K562 (cell line): ENCODE results near the gene TSGA10IP. TPM values are rescaled to one million over a fixed set of nuclear protein-coding genes. Genes with fewer than 3 reads are reported as not detected.
A peak's percentile ranks its signal among the peaks of the same experiment; 100 is the strongest.

ENCODE experiments used
- BACH1 ChIP-seq: fragments of 200-800 bp; sonication (Bioruptor generic); IDR thresholded peaks from 2 replicates; pipeline ENCODE4 v1.6.1; 2016; ENCODE audit warnings: missing genetic modification characterization, missing compliant biosample characterization
- CUX1 ChIP-seq: fragments of 200-800 bp; sonication (Bioruptor generic); IDR thresholded peaks from 2 replicates; pipeline ENCODE4 v1.6.1; 2016; ENCODE audit warnings: missing genetic modification characterization, missing compliant biosample characterization
- E2F8 ChIP-seq: fragments of 450-650 bp; IDR thresholded peaks from 2 replicates; pipeline ENCODE4 v1.7.1; 2018; ENCODE audit warnings: mild to moderate bottlenecking, low read depth; ENCODE audit not compliant: partially characterized antibody
- ID3 ChIP-seq, 2 experiments: fragments of 250-450 bp in 1 of 2; fragments of 450-650 bp in 1 of 2; sonication (Bioruptor Pico) in 1 of 2; IDR thresholded peaks; 2 replicates each; pipeline versions ENCODE4 v1.6.1 to v1.8.0; 2016 to 2021; ENCODE audit warnings: mild to moderate bottlenecking in 2 of 2, moderate library complexity in 2 of 2, missing compliant biosample characterization in 1 of 2, missing genetic modification characterization in 1 of 2
- IRF9 ChIP-seq: fragments of 450-650 bp; IDR thresholded peaks from 2 replicates; pipeline ENCODE4 v1.6.1; 2016; ENCODE audit warnings: missing biosample characterization, missing genetic modification characterization
- KLF10 ChIP-seq: fragments of 250-450 bp; sonication (Bioruptor Pico); IDR thresholded peaks from 2 replicates; pipeline ENCODE4 v1.6.1; 2021; ENCODE audit warnings: matching md5 sums
- MITF ChIP-seq: IDR thresholded peaks from 2 replicates; pipeline ENCODE4 v1.6.1; 2014; ENCODE audit warnings: antibody characterized with exemption
- NFRKB ChIP-seq: fragments of 450-650 bp; IDR thresholded peaks from 2 replicates; pipeline ENCODE4 v1.6.1; 2016; ENCODE audit warnings: low read depth
- THAP7 ChIP-seq: fragments of 250-450 bp; sonication (Bioruptor Pico); IDR thresholded peaks from 2 replicates; pipeline ENCODE4 v1.5.0; 2021
- YY1 ChIP-seq, 3 experiments: IDR thresholded peaks; 2 replicates each; pipeline ENCODE4 v1.6.1; 2011; ENCODE audit warnings: low read length in 2 of 3, mild to moderate bottlenecking in 2 of 3, moderate library complexity in 2 of 3, borderline replicate concordance in 1 of 3, control low read depth in 1 of 3, low read depth in 1 of 3; ENCODE audit not compliant: insufficient read depth in 3 of 3, insufficient replicate concordance in 2 of 3, control insufficient read depth in 1 of 3, insufficient read length in 1 of 3; ENCODE audit errors: extremely low read depth in 1 of 3
- ZNF316 ChIP-seq: fragments of 450-650 bp; IDR thresholded peaks from 2 replicates; pipeline ENCODE4 v1.6.1; 2016
- ZNF384 ChIP-seq: IDR thresholded peaks from 2 replicates; pipeline ENCODE4 v1.6.1; 2012; ENCODE audit warnings: low read depth, low read length, improper control_type of control experiment
- ZNF780A ChIP-seq: fragments of 250-450 bp; sonication (Bioruptor Pico); IDR thresholded peaks from 2 replicates; pipeline ENCODE4 v1.5.0; 2021; ENCODE audit warnings: mild to moderate bottlenecking
- polyA plus RNA-seq, 8 experiments: library from polyadenylated mRNA; depleted of rRNA in 4 of 8; stranded (reverse) in 5 of 8; unstranded in 3 of 8; fragments of >200 nt; fragmentation: Nextera tagmentation in 2 of 8; fragmentation: Illumina TruSeq in 1 of 8; extraction: Ambion mirVana in 2 of 8; extraction: Trizol in 1 of 8; gene quantifications; 2 replicates each; pipeline versions ENCODE4 v1.2.1 to v1.2.3, GENCODE V29; 2011 to 2014; ENCODE audit warnings: inconsistent platforms in 1 of 8, missing spikeins in 1 of 8
- total RNA-seq, 7 experiments: library from RNA; depleted of rRNA in 6 of 7; stranded (reverse); fragments of >200 nt in 6 of 7; fragmentation: Illumina TruSeq in 2 of 7; extraction: Trizol in 2 of 7; gene quantifications; 2 replicates each; pipeline versions ENCODE4 v1.2.1 to v1.2.3, GENCODE V29; 2011 to 2021; ENCODE audit warnings: low replicate concordance in 1 of 7

The TSGA10IP gene
- total and polyA plus RNA-seq, 9 of the 15 experiments (the other 6 are each of a cell fraction or from before 2014, with no cell fraction given) = not detected

- TF ChIP-seq MITF (no peak; the same call in 1 of the 2 replicates), E2F8 (peak; percentile 95), ZNF780A (CRISPR knock-in tag) (no peak), IRF9 (tag) (no peak), YY1 (IDR thresholded peaks at IDR 0.05; ENCODE audit: borderline replicate concordance in 1 of 3, control insufficient read depth in 1 of 3, extremely low read depth in 1 of 3, insufficient read depth in 3 of 3, insufficient read length in 1 of 3, insufficient replicate concordance in 2 of 3, low read depth in 1 of 3, low read length in 2 of 3) (peak in 2 of 3 experiments; percentile 77 to 78), CUX1 (CRISPR knock-in tag) (no peak), BACH1 (tag) (no peak), ID3 (CRISPR knock-in tag; IDR thresholded peaks at IDR 0.05) (no peak), ID3 (tag; IDR thresholded peaks at IDR 0.05) (no peak; the same call in 1 of the 2 replicates), NFRKB (peak; percentile 53), THAP7 (CRISPR knock-in tag) (no peak), KLF10 (CRISPR knock-in tag) (no peak), ZNF316 (no peak), ZNF384 (no peak)
These were observed 16.2 kb downstream of the TSGA10IP start, which contains the start of gene SART1 (continued) for GRCh38 chr11:65961267-65962140.
